GM18909 (cell line): Measurements from ENCODE around the gene KIF5A.
A peak's percentile ranks its signal among the peaks of the same experiment; 100 is the strongest.

Experiments
- ATAC-seq: cut with Tn5 transposase; IDR thresholded peaks from one replicate; pipeline ENCODE4 v1.9.1; 2021; ENCODE audit warnings: mild to moderate bottlenecking; ENCODE audit not compliant: unreplicated experiment, poor library complexity

The KIF5A gene

GRCh38 chr12:57518920-57519795 is 30.7 kb upstream of the KIF5A start:
- ATAC-seq = no peak

GRCh38 chr12:57519796-57520052 is 30.1 kb upstream of the KIF5A start:
- ATAC-seq = peak; percentile 6

- ATAC-seq = peak; percentile 75
These were observed 29.6 kb upstream of the KIF5A start, which contains the start of gene DDIT3 for GRCh38 chr12:57520053-57520818. DDIT3 (minus strand) TSS chr12:57520514; CDS start chr12:57517406, 3,108 bp downstream.

GRCh38 chr12:57521525-57522010 is 28.3 kb upstream of the KIF5A start:
- ATAC-seq = no peak

GRCh38 chr12:57522011-57522886 is 27.6 kb upstream of the KIF5A start, which contains the start of gene MBD6:
MBD6 (plus strand) TSS chr12:57522824; CDS start chr12:57524304, 1,480 bp downstream.
- ATAC-seq = peak; percentile 47

GRCh38 chr12:57522887-57523705 is 26.7 kb upstream of the KIF5A start:
- ATAC-seq = no peak

GRCh38 chr12:57523706-57524614 is 25.9 kb upstream of the KIF5A start:
- no peak for ATAC-seq

- ATAC-seq = no peak
These were observed 24.8 kb upstream of the KIF5A start for GRCh38 chr12:57524814-57525614.

- ATAC-seq = no peak
These were observed 24.0 kb upstream of the KIF5A start for GRCh38 chr12:57525615-57526383.

GRCh38 chr12:57526477-57527126 is 23.2 kb upstream of the KIF5A start:
- ATAC-seq = no peak

GRCh38 chr12:57527184-57527583 is 22.7 kb upstream of the KIF5A start:
- ATAC-seq = no peak

GRCh38 chr12:57528176-57528575 is 21.7 kb upstream of the KIF5A start:
- no peak for ATAC-seq

GRCh38 chr12:57528831-57529555 is 20.9 kb upstream of the KIF5A start:
- ATAC-seq = no peak

GRCh38 chr12:57529831-57530230 is 20.0 kb upstream of the KIF5A start:
- no peak for ATAC-seq

- ATAC-seq = no peak
These were observed 19.3 kb upstream of the KIF5A start for GRCh38 chr12:57530396-57531142.
